ENCODE data around the gene RNU11.

Gene RNU11

GRCh38 chr1:28656335-28656734, 7.9 kb downstream of the RNU11 start:
- TF ChIP-seq FOXP2 (optimal IDR thresholded peaks at IDR 0.05; ENCODE audit: borderline replicate concordance, extremely low read depth, extremely low read length, insufficient read depth) (no peak), POLR2AphosphoS5 (IDR thresholded peaks at IDR 0.05; ENCODE audit: low read depth, low read length) (no peak), SIN3A (IDR thresholded peaks at IDR 0.05; ENCODE audit: borderline replicate concordance, insufficient read depth, low read length) (no peak), TAF1 (IDR thresholded peaks at IDR 0.05; ENCODE audit: borderline replicate concordance, insufficient read depth, low read length) (no peak), REST (IDR thresholded peaks at IDR 0.05; ENCODE audit: insufficient read depth in 1 of 2, low read depth in 2 of 2, low read length in 2 of 2) (no peak)

- TF ChIP-seq FOXP2 (optimal IDR thresholded peaks at IDR 0.05; ENCODE audit: borderline replicate concordance, extremely low read depth, extremely low read length, insufficient read depth) (no peak), SIN3A (IDR thresholded peaks at IDR 0.05; ENCODE audit: borderline replicate concordance, insufficient read depth, low read length) (no peak), POLR2AphosphoS5 (IDR thresholded peaks at IDR 0.05; ENCODE audit: low read depth, low read length) (no peak), TAF1 (IDR thresholded peaks at IDR 0.05; ENCODE audit: borderline replicate concordance, insufficient read depth, low read length) (no peak), REST (IDR thresholded peaks at IDR 0.05; ENCODE audit: insufficient read depth in 1 of 2, low read depth in 2 of 2, low read length in 2 of 2) (no peak)
Measured at GRCh38 chr1:28663871-28664470, 15.6 kb downstream of the RNU11 start.

- TF ChIP-seq SIN3A (IDR thresholded peaks at IDR 0.05; ENCODE audit: borderline replicate concordance, insufficient read depth, low read length) (no peak), TAF1 (IDR thresholded peaks at IDR 0.05; ENCODE audit: borderline replicate concordance, insufficient read depth, low read length) (no peak), POLR2AphosphoS5 (IDR thresholded peaks at IDR 0.05; ENCODE audit: low read depth, low read length) (no peak), FOXP2 (optimal IDR thresholded peaks at IDR 0.05; ENCODE audit: borderline replicate concordance, extremely low read depth, extremely low read length, insufficient read depth) (no peak), REST (IDR thresholded peaks at IDR 0.05; ENCODE audit: insufficient read depth in 1 of 2, low read depth in 2 of 2, low read length in 2 of 2) (no peak)
Measured at GRCh38 chr1:28666806-28667205, 18.4 kb downstream of the RNU11 start.

- TF ChIP-seq REST (IDR thresholded peaks at IDR 0.05; ENCODE audit: insufficient read depth in 1 of 2, low read depth in 2 of 2, low read length in 2 of 2) (no peak), TAF1 (IDR thresholded peaks at IDR 0.05; ENCODE audit: borderline replicate concordance, insufficient read depth, low read length) (no peak; the same call in 1 of the 2 replicates), FOXP2 (optimal IDR thresholded peaks at IDR 0.05; ENCODE audit: borderline replicate concordance, extremely low read depth, extremely low read length, insufficient read depth) (no peak)
Measured at GRCh38 chr1:28668191-28668955, 20.0 kb downstream of the RNU11 start, which contains the start of gene GMEB1. Gene GMEB1, plus strand, starts transcription at chr1:28668784. Its CDS starts 14,829 bp downstream, at chr1:28683613.

All from PFSK-1 (cell line).